Choroid plexus epithelial cell (primary cell): ENCODE measurements around the gene ZNF394.

Experiments
- DNase-seq: peaks from one replicate; pipeline ENCODE4 v3.0.0-alpha.2; 2010; ENCODE audit warnings: low read depth
- H3K4me3 ChIP-seq: 2 replicates; pipeline ENCODE4 v1.5.1; 2011; ENCODE audit warnings: low read depth, mild to moderate bottlenecking, control low read depth, low read length, moderate library complexity
- CTCF ChIP-seq: conservative IDR thresholded peaks from 2 replicates; pipeline ENCODE4 v1.5.1; 2011; ENCODE audit warnings: low read depth, mild to moderate bottlenecking, control low read depth, inconsistent platforms, low read length, moderate library complexity

ZNF394 gene

GRCh38 chr7:99459087-99459486 lies 41.0 kb downstream of the ZNF394 start:
- no peak overlapping the region for H3K4me3 ChIP-seq
- peak; percentile 49 for DNase-seq
- TF ChIP-seq CTCF = peak; percentile 52

DNA sequence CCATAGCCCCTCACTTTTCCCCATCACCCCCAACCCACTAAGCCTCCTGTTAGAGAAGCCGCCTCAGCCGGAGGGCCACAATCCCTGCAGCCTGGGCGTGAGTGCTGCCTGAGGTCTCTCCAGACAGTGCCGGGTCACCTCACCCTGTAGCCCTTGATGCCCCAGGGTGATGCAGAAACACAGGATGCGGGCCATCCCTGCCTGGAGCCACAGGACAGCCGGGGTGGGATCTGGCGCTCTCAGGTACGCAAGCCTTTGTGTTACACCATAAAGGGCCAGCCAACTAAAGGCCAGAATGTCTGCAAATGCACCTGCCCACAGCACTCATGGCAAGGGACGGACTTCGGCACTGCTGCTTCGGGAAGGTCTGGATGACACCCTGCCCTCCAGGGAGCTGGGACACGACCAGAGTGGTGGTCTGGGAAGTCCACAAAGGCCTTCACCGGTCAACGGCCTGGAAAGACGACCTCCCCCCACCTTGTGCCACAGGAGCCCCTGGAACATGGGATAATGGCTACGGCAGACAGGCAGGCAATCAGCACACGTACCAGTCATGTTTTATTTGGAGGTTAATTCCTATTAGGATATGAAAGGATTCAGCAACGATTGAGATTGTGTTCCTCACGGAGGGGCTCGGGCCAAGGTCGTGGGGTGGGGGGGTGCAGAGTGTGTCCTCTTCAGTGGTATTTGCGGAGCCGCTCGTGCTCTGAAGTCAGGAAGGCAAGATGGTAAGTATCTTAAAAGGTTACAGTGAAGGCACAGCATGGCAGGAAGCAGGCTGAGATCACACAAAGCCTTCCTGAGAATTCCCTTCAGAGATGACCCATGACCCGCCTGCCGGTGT lies 42.2 kb downstream of the ZNF394 start:
- no peak overlapping the region for H3K4me3 ChIP-seq
- no peak for TF ChIP-seq CTCF
- DNase-seq = no peak

- DNase-seq = no peak
- H3K4me3 ChIP-seq = no peak overlapping the region
- TF ChIP-seq CTCF = no peak
These were observed 42.9 kb downstream of the ZNF394 start for GRCh38 chr7:99457050-99457649.

GRCh38 chr7:99456288-99456687 lies 43.8 kb downstream of the ZNF394 start:
- no peak for DNase-seq
- no peak for TF ChIP-seq CTCF

GRCh38 chr7:99455874-99456273 lies 44.2 kb downstream of the ZNF394 start:
- no peak for TF ChIP-seq CTCF
- H3K4me3 ChIP-seq = no peak overlapping the region
- DNase-seq = no peak

More at GRCh38 chr7:99456288-99456687, 43.8 kb downstream of the ZNF394 start:
- H3K4me3 ChIP-seq = no peak overlapping the region

GRCh38 chr7:99453105-99453504 lies 47.0 kb downstream of the ZNF394 start:
- TF ChIP-seq CTCF = no peak
- no peak overlapping the region for H3K4me3 ChIP-seq
- DNase-seq = no peak
